MM.1S (cell line): ENCODE results near the gene GOLIM4.

ENCODE experiments used
- DNase-seq: peaks from one replicate; pipeline ENCODE4 v3.0.0-alpha.2; 2015
- H2AFZ ChIP-seq: fragments of 300-600 bp; sonication (generic); 2 replicates; pipeline ENCODE4 v1.6.0; 2016; ENCODE audit warnings: antibody characterized with exemption, low read length
- H3F3A ChIP-seq: fragments of 300-600 bp; sonication (generic); 2 replicates; pipeline ENCODE4 v1.6.1; 2016; ENCODE audit warnings: mild to moderate bottlenecking, antibody characterized with exemption, low read length, moderate library complexity, mixed read lengths; ENCODE audit not compliant: insufficient read depth
- H3K27ac ChIP-seq: fragments of 300-600 bp; sonication (generic); 2 replicates; pipeline ENCODE4 v1.5.1; 2016; ENCODE audit warnings: mild to moderate bottlenecking, low read length
- H3K27me3 ChIP-seq: fragments of 300-600 bp; sonication (generic); replicated peaks from 2 replicates; pipeline ENCODE4 v1.6.0; 2016; ENCODE audit warnings: low read length; ENCODE audit not compliant: insufficient read depth
- H3K36me3 ChIP-seq: fragments of 300-600 bp; sonication (generic); replicated peaks from 2 replicates; pipeline ENCODE4 v1.6.1; 2016; ENCODE audit warnings: mild to moderate bottlenecking, low read length, mixed read lengths; ENCODE audit not compliant: insufficient read depth
- H3K4me1 ChIP-seq: fragments of 300-600 bp; sonication (generic); 2 replicates; pipeline ENCODE4 v1.6.1; 2016; ENCODE audit warnings: low read length, mixed read lengths
- H3K4me2 ChIP-seq: fragments of 300-600 bp; sonication (generic); 2 replicates; pipeline ENCODE4 v1.6.0; 2016; ENCODE audit warnings: low read depth, low read length
- H3K4me3 ChIP-seq: fragments of 300-600 bp; sonication (generic); 2 replicates; pipeline ENCODE4 v1.5.1; 2016; ENCODE audit warnings: low read length, mixed read lengths
- H3K79me2 ChIP-seq: fragments of 300-600 bp; sonication (generic); 2 replicates; pipeline ENCODE4 v1.6.1; 2016; ENCODE audit warnings: mixed run types, low read length, mixed read lengths
- H3K9ac ChIP-seq: fragments of 300-600 bp; sonication (generic); 2 replicates; pipeline ENCODE4 v1.6.1; 2016; ENCODE audit warnings: low read length, mixed read lengths
- H3K9me2 ChIP-seq: fragments of 300-600 bp; sonication (generic); replicated peaks from 2 replicates; pipeline ENCODE4 v1.6.1; 2016; ENCODE audit warnings: mild to moderate bottlenecking, low read length, mixed read lengths; ENCODE audit not compliant: insufficient read depth
- H3K9me3 ChIP-seq: fragments of 300-600 bp; sonication (generic); replicated peaks from 2 replicates; pipeline ENCODE4 v1.6.1; 2016; ENCODE audit warnings: mild to moderate bottlenecking, low read length, mixed read lengths; ENCODE audit not compliant: insufficient read depth
- H4K20me1 ChIP-seq: fragments of 300-600 bp; sonication (generic); 2 replicates; pipeline ENCODE4 v1.6.1; 2016; ENCODE audit warnings: mild to moderate bottlenecking, low read length, moderate library complexity, mixed read lengths; ENCODE audit not compliant: insufficient read depth
- CTCF ChIP-seq: fragments of 300-600 bp; sonication (generic); IDR thresholded peaks from 2 replicates; pipeline ENCODE4 v1.5.1; 2016; ENCODE audit warnings: antibody characterized with exemption, low read length, mixed read lengths
- EZH2 ChIP-seq: fragments of 300-600 bp; sonication (generic); optimal IDR thresholded peaks from 2 replicates; pipeline ENCODE3; 2017; ENCODE audit warnings: low read depth, mild to moderate bottlenecking, antibody characterized with exemption, low read length, mixed read lengths
- EZH2phosphoT487 ChIP-seq: fragments of 300-600 bp; sonication (generic); IDR thresholded peaks from 2 replicates; pipeline ENCODE4 v1.6.1; 2018; ENCODE audit warnings: antibody characterized with exemption, low read length

GOLIM4 gene

GRCh38 chr3:168051070-168051469, 44.7 kb downstream of the GOLIM4 start:
- Histone ChIP-seq H4K20me1 (no peaks in the 10 kb centered on the region), H3K79me2 (peaks cover 50% of the 10 kb centered on the region), H3K9me3 (no peaks in the 10 kb centered on the region), H3F3A (0 out of 2 replicates have a peak, but pooled peaks cover 2% of the 10 kb centered on the region), H3K9ac (no peak overlapping the region), H3K27ac (no peak overlapping the region), H3K27me3 (no peaks in the 10 kb centered on the region), H3K9me2 (no peaks in the 10 kb centered on the region), H3K4me1 (no peaks in the 10 kb centered on the region), H3K4me2 (no peak overlapping the region), H2AFZ (no peak overlapping the region), H3K4me3 (no peak overlapping the region), H3K36me3 (no peaks in the 10 kb centered on the region)
- no peak for DNase-seq
- TF ChIP-seq EZH2 (no peak), EZH2phosphoT487 (no peak), CTCF (no peak)

GRCh38 chr3:168049367-168049974, 46.3 kb downstream of the GOLIM4 start:
- Histone ChIP-seq H3K9me2 (no peaks in the 10 kb centered on the region), H3K9me3 (no peaks in the 10 kb centered on the region), H3K36me3 (no peaks in the 10 kb centered on the region), H3K4me1 (no peaks in the 10 kb centered on the region), H3K27ac (no peak overlapping the region), H3K9ac (no peak overlapping the region), H3K4me2 (no peak overlapping the region), H3F3A (0 out of 2 replicates have a peak, but pooled peaks cover 2% of the 10 kb centered on the region), H2AFZ (no peak overlapping the region), H3K4me3 (no peak overlapping the region), H3K79me2 (peaks cover 45% of the 10 kb centered on the region), H3K27me3 (no peaks in the 10 kb centered on the region), H4K20me1 (no peaks in the 10 kb centered on the region)
- TF ChIP-seq CTCF (no peak), EZH2 (no peak), EZH2phosphoT487 (no peak)
- no peak for DNase-seq

- no peaks in the 10 kb centered on the region for H3K9me3 ChIP-seq
- no peaks in the 10 kb centered on the region for H4K20me1 ChIP-seq
- DNase-seq: no peak
- H3K4me3 ChIP-seq: no peak overlapping the region
- H3K27ac ChIP-seq: no peak overlapping the region
- H3K4me2 ChIP-seq: no peak overlapping the region
- no peak overlapping the region for H3K9ac ChIP-seq
- no peak overlapping the region for H2AFZ ChIP-seq
- no peaks in the 10 kb centered on the region for H3K36me3 ChIP-seq
- TF ChIP-seq EZH2phosphoT487 (no peak), EZH2 (no peak)
- no peaks in the 10 kb centered on the region for H3K9me2 ChIP-seq
- no peaks in the 10 kb centered on the region for H3K4me1 ChIP-seq
- 0 out of 2 replicates have a peak, but pooled peaks cover 2% of the 10 kb centered on the region for H3F3A ChIP-seq
- peaks cover 39% of the 10 kb centered on the region for H3K79me2 ChIP-seq
- no peaks in the 10 kb centered on the region for H3K27me3 ChIP-seq
These were observed 47.1 kb downstream of the GOLIM4 start for GRCh38 chr3:168048414-168049330.
